MM.1S (cell line): ENCODE data around the gene SPHK2.

ENCODE experiments used
- DNase-seq: peaks from one replicate; pipeline ENCODE4 v3.0.0-alpha.2; 2015
- H2AFZ ChIP-seq: fragments of 300-600 bp; sonication (generic); 2 replicates; pipeline ENCODE4 v1.6.0; 2016; ENCODE audit warnings: antibody characterized with exemption, low read length
- H3F3A ChIP-seq: fragments of 300-600 bp; sonication (generic); 2 replicates; pipeline ENCODE4 v1.6.1; 2016; ENCODE audit warnings: mild to moderate bottlenecking, antibody characterized with exemption, low read length, moderate library complexity, mixed read lengths; ENCODE audit not compliant: insufficient read depth
- H3K27ac ChIP-seq: fragments of 300-600 bp; sonication (generic); 2 replicates; pipeline ENCODE4 v1.5.1; 2016; ENCODE audit warnings: mild to moderate bottlenecking, low read length
- H3K27me3 ChIP-seq: fragments of 300-600 bp; sonication (generic); replicated peaks from 2 replicates; pipeline ENCODE4 v1.6.0; 2016; ENCODE audit warnings: low read length; ENCODE audit not compliant: insufficient read depth
- H3K36me3 ChIP-seq: fragments of 300-600 bp; sonication (generic); replicated peaks from 2 replicates; pipeline ENCODE4 v1.6.1; 2016; ENCODE audit warnings: mild to moderate bottlenecking, low read length, mixed read lengths; ENCODE audit not compliant: insufficient read depth
- H3K4me1 ChIP-seq: fragments of 300-600 bp; sonication (generic); 2 replicates; pipeline ENCODE4 v1.6.1; 2016; ENCODE audit warnings: low read length, mixed read lengths
- H3K4me2 ChIP-seq: fragments of 300-600 bp; sonication (generic); 2 replicates; pipeline ENCODE4 v1.6.0; 2016; ENCODE audit warnings: low read depth, low read length
- H3K4me3 ChIP-seq: fragments of 300-600 bp; sonication (generic); 2 replicates; pipeline ENCODE4 v1.5.1; 2016; ENCODE audit warnings: low read length, mixed read lengths
- H3K79me2 ChIP-seq: fragments of 300-600 bp; sonication (generic); 2 replicates; pipeline ENCODE4 v1.6.1; 2016; ENCODE audit warnings: mixed run types, low read length, mixed read lengths
- H3K9ac ChIP-seq: fragments of 300-600 bp; sonication (generic); 2 replicates; pipeline ENCODE4 v1.6.1; 2016; ENCODE audit warnings: low read length, mixed read lengths
- H3K9me2 ChIP-seq: fragments of 300-600 bp; sonication (generic); replicated peaks from 2 replicates; pipeline ENCODE4 v1.6.1; 2016; ENCODE audit warnings: mild to moderate bottlenecking, low read length, mixed read lengths; ENCODE audit not compliant: insufficient read depth
- H3K9me3 ChIP-seq: fragments of 300-600 bp; sonication (generic); replicated peaks from 2 replicates; pipeline ENCODE4 v1.6.1; 2016; ENCODE audit warnings: mild to moderate bottlenecking, low read length, mixed read lengths; ENCODE audit not compliant: insufficient read depth
- H4K20me1 ChIP-seq: fragments of 300-600 bp; sonication (generic); 2 replicates; pipeline ENCODE4 v1.6.1; 2016; ENCODE audit warnings: mild to moderate bottlenecking, low read length, moderate library complexity, mixed read lengths; ENCODE audit not compliant: insufficient read depth
- CTCF ChIP-seq: fragments of 300-600 bp; sonication (generic); IDR thresholded peaks from 2 replicates; pipeline ENCODE4 v1.5.1; 2016; ENCODE audit warnings: antibody characterized with exemption, low read length, mixed read lengths
- EZH2 ChIP-seq: fragments of 300-600 bp; sonication (generic); optimal IDR thresholded peaks from 2 replicates; pipeline ENCODE3; 2017; ENCODE audit warnings: low read depth, mild to moderate bottlenecking, antibody characterized with exemption, low read length, mixed read lengths
- EZH2phosphoT487 ChIP-seq: fragments of 300-600 bp; sonication (generic); IDR thresholded peaks from 2 replicates; pipeline ENCODE4 v1.6.1; 2018; ENCODE audit warnings: antibody characterized with exemption, low read length

SPHK2 gene

GRCh38 chr19:48672994-48673393, 53.7 kb downstream of the SPHK2 start, which contains the start of gene NTN5:
NTN5 (minus strand) TSS chr19:48673017; CDS start chr19:48670986, 2,031 bp downstream.
- DNase-seq: no peak
- H3K4me3 ChIP-seq: no peak within 1 kb of the TSS

GRCh38 chr19:48673436-48674100, 54.3 kb downstream of the SPHK2 start:
- Histone ChIP-seq H3K9me3 (no peaks in the 10 kb centered on the region), H3K27me3 (peaks cover 64% of the 10 kb centered on the region), H3K4me1 (no peaks in the 10 kb centered on the region; the same call in 1 of the 2 replicates), H2AFZ (no peak overlapping the region), H3K79me2 (no peaks in the 10 kb centered on the region), H3K9me2 (no peaks in the 10 kb centered on the region), H3K36me3 (no peaks in the 10 kb centered on the region), H4K20me1 (no peaks in the 10 kb centered on the region), H3K4me3 (no peak overlapping the region), H3K9ac (no peak overlapping the region), H3F3A (no peaks in the 10 kb centered on the region), H3K27ac (no peak overlapping the region), H3K4me2 (no peak overlapping the region)
- no peak for TF ChIP-seq EZH2phosphoT487
- TF ChIP-seq CTCF: no peak
- TF ChIP-seq EZH2: no peak
- no peak for DNase-seq

More at GRCh38 chr19:48672994-48673393, 53.7 kb downstream of the SPHK2 start, which contains the start of gene NTN5:
- Histone ChIP-seq H3K4me2 (no peak within 1 kb of the TSS), H3F3A (no peaks in the 10 kb centered on the region), H3K4me1 (no peaks in the 10 kb centered on the region; the same call in 1 of the 2 replicates), H3K36me3 (no peaks in the 10 kb centered on the region), H3K27me3 (peaks cover 64% of the 10 kb centered on the region), H2AFZ (no peak within 1 kb of the TSS), H3K27ac (no peak within 1 kb of the TSS), H3K9ac (no peak within 1 kb of the TSS), H4K20me1 (no peaks in the 10 kb centered on the region), H3K9me3 (no peaks in the 10 kb centered on the region), H3K9me2 (no peaks in the 10 kb centered on the region), H3K79me2 (no peaks in the 10 kb centered on the region)
- TF ChIP-seq CTCF (no peak), EZH2phosphoT487 (no peak), EZH2 (no peak)

GRCh38 chr19:48674216-48674809, 55.0 kb downstream of the SPHK2 start:
- Histone ChIP-seq H3K27me3 (peaks cover 71% of the 10 kb centered on the region), H3K9me2 (no peaks in the 10 kb centered on the region), H3K4me3 (no peak overlapping the region), H2AFZ (no peak overlapping the region), H3K27ac (no peak overlapping the region), H3K79me2 (no peaks in the 10 kb centered on the region), H3F3A (no peaks in the 10 kb centered on the region), H3K36me3 (no peaks in the 10 kb centered on the region), H3K9me3 (no peaks in the 10 kb centered on the region), H3K4me2 (no peak overlapping the region), H3K4me1 (no peaks in the 10 kb centered on the region; the same call in 1 of the 2 replicates), H3K9ac (no peak overlapping the region), H4K20me1 (no peaks in the 10 kb centered on the region)
- no peak for TF ChIP-seq CTCF
- no peak for TF ChIP-seq EZH2
- TF ChIP-seq EZH2phosphoT487: no peak
- DNase-seq: no peak
